Jurkat, Clone E6-1 (cell line): ENCODE data around the gene RIPK1.
A peak's percentile ranks its signal among the peaks of the same experiment; 100 is the strongest.
"Not testable (repeated sequence)": the region's sequence is repeated elsewhere in the genome, so short reads cannot be mapped to it uniquely, and the experiment has no call there.

Source experiments
- DNase-seq: peaks from one replicate; pipeline ENCODE4 v3.0.0-alpha.2; 2011; ENCODE audit warnings: low read depth, low spot score
- H3K4me3 ChIP-seq: 2 replicates; pipeline ENCODE4 v1.5.1; 2011; ENCODE audit warnings: mild to moderate bottlenecking, low read length, control low read depth, moderate library complexity

The RIPK1 gene

GRCh38 chr6:3041147-3041546 lies 27.1 kb upstream of the RIPK1 start:
- H3K4me3 ChIP-seq = no peak overlapping the region
- no peak for DNase-seq

DNA sequence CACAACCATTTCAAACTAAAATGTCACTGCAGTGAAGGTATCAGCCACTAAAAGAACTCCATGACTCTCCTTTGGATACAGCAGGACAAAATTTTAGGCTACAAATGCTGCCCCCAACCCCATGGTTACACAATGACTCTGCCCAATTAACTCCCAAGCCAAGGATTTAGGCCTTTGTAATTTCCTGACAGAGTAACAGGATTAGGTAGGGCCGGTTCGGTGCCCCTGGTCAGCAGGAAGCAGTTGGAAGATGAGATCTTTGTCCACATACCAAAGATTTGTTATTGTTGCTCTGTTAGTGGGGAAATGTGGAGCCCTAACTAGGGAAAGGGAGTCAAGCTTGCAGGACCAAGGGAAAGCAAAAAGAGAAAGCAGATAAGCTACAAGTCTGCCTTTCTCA lies 26.7 kb upstream of the RIPK1 start:
- no peak for DNase-seq
- H3K4me3 ChIP-seq = no peak overlapping the region

DNA sequence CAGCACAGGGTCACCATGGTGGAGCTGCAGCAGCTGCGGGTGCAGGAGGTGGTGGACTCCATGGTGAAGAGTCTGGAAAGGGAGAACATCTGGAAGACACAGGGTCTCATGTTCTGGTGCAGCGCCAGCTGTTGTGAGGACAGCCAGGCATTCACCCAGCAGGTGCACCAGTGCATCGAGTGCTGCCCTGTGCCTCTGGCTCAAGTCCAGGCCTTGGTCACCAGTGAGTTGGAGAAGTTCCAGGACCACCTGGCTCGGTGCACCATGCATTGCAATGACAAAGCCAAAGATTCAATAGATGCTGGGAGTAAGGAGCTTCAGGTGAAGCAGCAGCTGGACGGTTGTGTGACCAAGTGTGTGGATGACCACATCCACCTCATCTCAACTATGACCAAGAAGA lies 22.9 kb upstream of the RIPK1 start:
- H3K4me3 ChIP-seq = no peak overlapping the region
- DNase-seq = no peak

DNA sequence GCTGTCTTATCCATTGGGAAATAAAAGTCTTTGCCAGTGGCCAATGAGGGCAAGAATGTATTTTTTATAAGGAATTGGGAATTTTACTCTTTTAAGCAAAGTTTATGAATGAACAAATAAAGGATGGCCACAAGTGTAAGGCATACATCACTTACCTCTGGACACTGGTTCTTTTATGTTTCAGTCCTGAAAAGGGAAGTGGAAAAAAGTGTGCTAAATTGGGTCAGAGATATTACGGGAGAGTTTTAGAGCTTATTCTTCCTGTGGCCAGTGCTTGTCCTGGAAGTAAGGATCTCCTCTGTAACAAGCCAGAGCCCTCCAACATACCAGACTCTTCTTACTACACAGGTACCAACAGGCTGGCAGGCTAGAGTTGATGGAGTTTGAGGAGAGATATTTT lies 22.5 kb upstream of the RIPK1 start:
- H3K4me3 ChIP-seq = no peak overlapping the region
- no peak for DNase-seq

- no peak for DNase-seq
- H3K4me3 ChIP-seq = no peak overlapping the region
Observed at GRCh38 chr6:3046295-3046694, 22.0 kb upstream of the RIPK1 start.

GRCh38 chr6:3048009-3048408 lies 20.3 kb upstream of the RIPK1 start:
- H3K4me3 ChIP-seq, DNase-seq: not testable (repeated sequence)

DNA sequence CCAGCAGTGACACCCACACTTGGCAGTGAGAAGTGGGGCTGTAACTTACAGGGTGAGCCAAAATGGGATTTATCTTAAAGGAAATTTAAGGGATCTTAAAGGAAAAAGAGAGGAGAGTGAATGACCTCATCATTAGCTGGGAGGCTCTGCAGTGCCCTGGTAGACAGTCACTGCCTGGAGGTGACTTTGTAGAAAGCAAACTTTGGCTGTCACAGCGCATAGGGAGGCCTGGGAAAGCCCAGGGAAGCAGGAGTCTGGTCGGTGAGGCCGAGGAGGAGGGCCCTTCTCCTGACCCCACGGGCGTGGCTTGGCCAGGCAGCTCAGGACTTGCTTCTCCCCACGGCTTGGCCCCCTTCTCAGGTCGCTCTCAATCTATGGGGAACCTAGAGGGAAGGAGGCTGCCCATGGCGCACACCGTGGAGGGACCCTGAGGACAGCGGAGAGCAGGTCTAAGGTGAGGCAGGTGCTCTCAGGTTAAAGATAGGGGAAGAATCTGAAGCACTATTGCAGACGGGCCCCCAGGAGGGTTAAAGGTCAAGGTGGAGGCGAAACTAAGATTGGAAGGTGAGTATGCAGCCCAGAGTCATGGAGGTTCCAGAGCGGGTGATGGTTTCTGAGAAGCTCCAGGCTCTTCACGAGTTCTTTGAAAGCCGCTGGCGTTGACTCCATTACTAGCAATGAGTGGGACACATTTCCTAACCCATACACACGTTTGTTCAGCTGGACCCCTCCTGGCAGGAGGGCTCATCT lies 15.6 kb upstream of the RIPK1 start:
- no peak overlapping the region for H3K4me3 ChIP-seq
- DNase-seq = no peak

DNA sequence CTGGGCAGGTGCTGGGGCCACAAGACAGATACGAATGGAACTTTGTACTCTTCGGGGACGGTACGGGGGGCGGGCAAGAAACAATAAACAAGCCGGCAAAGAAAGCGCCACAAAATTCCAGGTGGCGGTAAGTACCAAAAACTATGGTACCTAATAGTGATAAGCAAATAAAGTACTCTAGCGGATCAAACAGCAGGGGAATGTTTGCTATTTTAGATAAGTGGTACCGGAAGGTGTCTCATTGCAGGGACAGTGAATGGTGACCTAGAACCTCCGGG lies 15.1 kb upstream of the RIPK1 start:
- no peak overlapping the region for H3K4me3 ChIP-seq
- no peak for DNase-seq

GRCh38 chr6:3054229-3055157 lies 13.8 kb upstream of the RIPK1 start:
- not testable (repeated sequence) for DNase-seq, H3K4me3 ChIP-seq

- not testable (repeated sequence) for DNase-seq, H3K4me3 ChIP-seq
Observed at GRCh38 chr6:3055158-3055499, 13.2 kb upstream of the RIPK1 start.

GRCh38 chr6:3057063-3057770 lies 11.1 kb upstream of the RIPK1 start:
- DNase-seq = no peak
- H3K4me3 ChIP-seq = no peak overlapping the region

DNA sequence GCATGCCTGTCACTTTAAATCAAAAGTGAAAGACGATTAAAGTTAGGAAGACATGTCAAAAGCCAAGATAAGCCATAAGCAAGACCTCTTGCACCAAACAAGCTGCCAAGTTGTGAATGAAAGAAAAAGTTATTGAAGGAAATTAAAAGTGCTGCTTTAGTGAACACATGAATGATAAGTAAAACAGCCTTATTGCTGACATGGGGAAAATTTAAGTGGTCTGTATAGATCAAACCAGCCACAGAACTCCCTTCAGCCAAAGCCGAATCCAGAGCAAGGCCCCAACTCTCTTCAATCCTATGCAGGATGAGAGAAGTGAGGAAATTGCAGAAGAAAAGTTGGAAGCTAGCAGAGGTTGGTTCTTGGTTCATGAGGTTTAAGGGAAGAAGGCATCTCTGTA lies 9.3 kb upstream of the RIPK1 start:
- no peak for DNase-seq

DNA sequence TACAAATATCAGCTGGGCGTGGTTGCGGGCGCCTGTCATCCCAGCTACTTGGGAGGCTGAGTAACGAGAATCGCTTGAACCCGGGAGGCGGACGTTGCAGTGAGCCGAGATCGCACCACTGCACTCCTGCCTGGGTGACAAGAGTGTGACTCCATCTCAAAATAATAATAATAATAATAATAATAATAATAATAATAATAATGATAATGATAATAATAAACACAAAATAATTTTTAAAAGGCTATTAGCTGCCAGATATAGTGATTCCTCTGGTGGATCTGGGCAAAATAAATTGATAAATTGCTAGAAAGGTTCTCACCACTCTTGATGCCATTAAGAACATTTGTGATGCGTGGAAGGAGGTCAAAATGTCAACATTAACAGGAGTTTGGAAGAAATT lies 8.2 kb upstream of the RIPK1 start:
- DNase-seq = not testable (repeated sequence)

More for the DNA sequence above, 9.3 kb upstream of the RIPK1 start:
- no peak overlapping the region for H3K4me3 ChIP-seq

DNA sequence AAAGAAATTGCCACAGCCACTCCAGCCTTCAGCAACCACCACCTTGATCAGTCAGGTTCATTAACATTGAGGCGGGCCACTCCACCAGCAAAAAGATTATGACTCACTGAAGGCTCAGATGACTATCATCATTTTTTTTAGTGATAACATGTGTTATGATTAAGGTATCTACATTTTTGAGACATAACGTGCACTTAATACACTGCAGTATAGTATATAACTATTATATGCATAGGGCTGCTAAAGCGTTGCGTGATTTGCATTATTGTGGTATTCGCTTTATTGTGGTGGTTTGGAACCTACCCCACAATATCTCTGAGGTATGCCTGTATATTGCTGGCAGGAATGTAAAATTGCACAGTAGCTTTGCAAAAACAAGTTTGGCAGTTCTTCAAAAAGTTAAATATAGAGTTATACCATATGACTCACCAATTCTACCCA lies 6.8 kb upstream of the RIPK1 start:
- DNase-seq = peak; percentile 38
- H3K4me3 ChIP-seq = no peak overlapping the region

More for the DNA sequence above, 8.2 kb upstream of the RIPK1 start:
- H3K4me3 ChIP-seq = not testable (repeated sequence)

DNA sequence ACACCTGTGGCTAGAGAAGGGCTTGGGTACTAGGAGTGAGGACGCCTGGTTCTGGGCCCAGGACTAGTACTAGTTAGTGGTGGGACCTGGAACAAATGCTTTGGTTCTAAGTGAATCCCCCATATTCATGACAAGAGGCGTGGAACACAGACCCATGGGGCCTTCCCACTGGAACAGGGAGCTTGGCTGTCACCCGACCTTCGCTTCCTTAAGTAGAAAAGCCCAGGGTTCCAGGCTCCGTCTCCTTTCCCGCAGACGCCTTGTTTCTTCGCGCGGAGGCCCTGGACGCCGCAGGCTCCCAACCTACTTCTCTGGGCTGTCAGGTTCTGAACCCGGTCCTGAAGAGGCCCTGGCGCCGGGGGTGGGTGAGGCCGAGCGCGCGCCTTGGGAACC lies 5.0 kb upstream of the RIPK1 start:
- not testable (repeated sequence) for DNase-seq
- H3K4me3 ChIP-seq = peak overlapping the region; percentile 54; the same call in 1 of the 2 replicates

DNA sequence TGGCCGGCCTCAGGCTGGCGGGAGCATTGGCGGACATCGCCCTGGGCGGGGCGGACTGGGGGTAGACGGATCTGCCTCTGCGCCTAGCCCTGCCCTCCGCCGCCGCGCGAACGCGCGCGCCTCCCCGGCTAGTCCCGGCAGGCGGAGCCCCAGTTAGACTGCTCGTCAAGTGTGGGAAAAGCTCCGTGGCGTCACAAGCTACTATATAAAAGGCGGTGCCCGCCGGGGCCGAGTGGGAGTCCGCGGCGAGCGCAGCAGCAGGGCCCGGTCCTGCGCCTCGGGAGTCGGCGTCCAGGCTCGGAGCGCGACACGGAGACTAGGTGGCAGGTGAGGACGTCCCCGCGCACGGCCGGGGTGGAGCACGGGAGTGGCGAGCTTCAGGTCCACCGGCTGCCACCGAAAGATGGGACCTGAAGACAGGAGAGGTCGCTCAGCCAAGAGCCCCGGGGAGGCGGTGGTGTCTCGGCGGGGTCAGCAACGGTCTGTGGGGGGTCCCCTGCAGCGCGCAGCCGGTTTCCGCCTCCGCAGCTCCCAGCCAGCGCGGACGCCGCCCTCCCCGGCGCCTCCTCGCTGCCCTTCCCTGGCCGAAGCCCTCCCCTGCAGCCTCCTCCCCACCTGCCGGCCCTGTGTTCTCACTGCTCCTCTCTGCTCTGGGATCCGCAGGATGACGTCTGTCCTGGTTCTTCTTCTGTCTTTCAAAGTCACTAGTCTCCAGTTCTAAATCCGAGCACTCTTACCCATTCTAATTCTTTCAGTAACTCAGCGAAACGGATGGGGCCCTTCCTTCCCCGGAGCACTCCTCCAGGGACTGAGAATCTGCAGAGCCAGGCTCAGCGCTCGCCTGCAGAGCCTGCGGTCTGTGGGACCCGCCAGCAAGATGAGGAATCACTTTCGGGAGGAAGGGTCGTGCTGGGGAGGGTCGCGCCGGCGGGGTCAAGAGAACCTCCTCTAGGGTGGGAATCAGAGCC lies 4.3 kb upstream of the RIPK1 start:
- DNase-seq = peak; percentile 42
- peak overlapping the region; percentile 54 for H3K4me3 ChIP-seq

DNA sequence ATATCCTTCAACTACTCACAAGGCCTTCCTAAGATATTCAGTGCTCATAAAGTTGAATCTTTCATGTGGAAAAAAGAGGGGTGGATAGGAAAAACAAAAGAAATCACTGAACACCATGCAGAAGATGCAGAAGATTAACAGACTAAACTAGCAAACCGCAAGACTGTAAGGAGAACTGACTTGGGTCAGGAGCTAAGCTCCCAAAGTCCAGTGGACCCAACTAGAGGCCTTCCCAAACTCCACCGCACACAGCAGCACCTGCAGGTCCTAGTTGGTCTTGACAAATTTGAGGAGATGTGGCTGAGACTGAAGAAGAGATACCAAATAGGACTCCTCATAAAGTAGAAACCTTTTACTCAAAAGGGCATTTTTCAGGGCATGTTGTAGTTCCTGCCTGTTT lies 3.3 kb downstream of the RIPK1 start:
- no peak overlapping the region for H3K4me3 ChIP-seq
- DNase-seq = no peak

DNA sequence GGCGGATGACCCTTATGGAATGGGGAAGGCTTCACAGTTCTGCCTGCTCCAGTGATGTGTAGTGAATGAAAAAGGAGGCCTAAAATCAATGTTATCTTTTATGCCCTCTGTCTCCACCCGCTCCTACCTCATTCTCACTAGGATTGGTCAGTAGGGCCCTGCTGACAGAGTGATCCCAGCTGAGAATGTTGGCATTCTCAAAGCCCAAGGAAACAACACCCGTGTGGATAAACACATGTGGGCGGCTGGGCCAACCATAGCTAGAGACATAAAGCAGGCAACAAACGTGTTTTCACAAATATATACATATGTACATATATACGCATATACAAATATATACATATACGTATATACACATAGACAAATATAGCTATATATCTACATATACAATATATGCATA lies 4.5 kb downstream of the RIPK1 start:
- DNase-seq = no peak

GRCh38 chr6:3073382-3073781 lies 5.1 kb downstream of the RIPK1 start:
- no peak for DNase-seq
- no peak overlapping the region for H3K4me3 ChIP-seq

More for the DNA sequence above, 4.5 kb downstream of the RIPK1 start:
- H3K4me3 ChIP-seq = no peak overlapping the region
